ENCODE measurements around the gene HTT. TPM values are rescaled to one million over a fixed set of nuclear protein-coding genes. Genes with fewer than 3 reads are reported as not detected.

The HTT gene
- total and polyA plus RNA-seq, 2 of the 13 experiments (the other 11 are each of a cell fraction or from before 2014, with no cell fraction given) = 17.5 to 19.5 TPM

- BruUV-seq (replicated peaks) = no TSS peak
- DNase-seq (ENCODE audit: low spot score) = no peak
Measured at GRCh38 chr4:3269105-3269927, 194.8 kb downstream of the HTT start.

More at GRCh38 chr4:3269105-3269927, 194.8 kb downstream of the HTT start:
- peak; percentile 58 for ATAC-seq
- H4K20me1 ChIP-seq (ENCODE audit: insufficient read depth, low read length) = no peaks in the 10 kb centered on the region
- H3K9me3 ChIP-seq (ENCODE audit: low read length) = no peaks in the 10 kb centered on the region
- no peak overlapping the region for H3K4me2 ChIP-seq (ENCODE audit: low read depth, low read length)
- no peak overlapping the region for H3K9ac ChIP-seq (ENCODE audit: insufficient read depth, low read depth, low read length)
- in situ Hi-C loops (cut with HindIII; ENCODE audit: extremely low pct_ligation_motif_present, low pct_unique_long_range_greater_than_20kb) (no loop called here), intact Hi-C loops (cut with micrococcal nuclease; ENCODE audit: unreplicated experiment) (loop anchor here (10.0 kb wide), 1 partner anchor 65 kb away; no protein-coding TSS in a partner anchor)
- H3K4me1 ChIP-seq (ENCODE audit: insufficient read depth, low read length) = peaks cover 33% of the 10 kb centered on the region
- ChIA-PET POLR2A (interaction anchor here (0.8 kb wide), 1 partner anchor 16 kb away, joined by 3 read pairs; no protein-coding TSS in a partner anchor), CTCF (ENCODE audit: low intra/inter-chr PET ratio, low total read pairs) (no interaction called here)
- H3K27me3 ChIP-seq (ENCODE audit: control insufficient read depth in 1 of 2, insufficient read depth in 2 of 2, low read length in 2 of 2) = peaks cover 2 to 49% of the 10 kb centered on the region in 2 experiments
- no peak for FAIRE-seq
- H3K27ac ChIP-seq (ENCODE audit: extremely low read length, insufficient read depth, low read length) = no peak overlapping the region
- 56% methylated on average over 16 of the region's 25 CpGs for WGBS (ENCODE audit: low lambda C conversion rate)
- H2AFZ ChIP-seq (ENCODE audit: low read length) = no peak overlapping the region
- H3K79me2 ChIP-seq (ENCODE audit: insufficient read depth, low read length) = no peaks in the 10 kb centered on the region
- no peak overlapping the region; a peak in 1 of 6 replicates for H3K4me3 ChIP-seq (replicated peaks in 1 of 3; ENCODE audit: insufficient read depth in 1 of 3, low read depth in 2 of 3, low read length in 3 of 3)
- no peaks in the 10 kb centered on the region for H3K36me3 ChIP-seq (replicated peaks in 1 of 2; ENCODE audit: control insufficient read depth in 1 of 2, insufficient read depth in 2 of 2, low read length in 2 of 2)
- TF ChIP-seq, protein P1, sequence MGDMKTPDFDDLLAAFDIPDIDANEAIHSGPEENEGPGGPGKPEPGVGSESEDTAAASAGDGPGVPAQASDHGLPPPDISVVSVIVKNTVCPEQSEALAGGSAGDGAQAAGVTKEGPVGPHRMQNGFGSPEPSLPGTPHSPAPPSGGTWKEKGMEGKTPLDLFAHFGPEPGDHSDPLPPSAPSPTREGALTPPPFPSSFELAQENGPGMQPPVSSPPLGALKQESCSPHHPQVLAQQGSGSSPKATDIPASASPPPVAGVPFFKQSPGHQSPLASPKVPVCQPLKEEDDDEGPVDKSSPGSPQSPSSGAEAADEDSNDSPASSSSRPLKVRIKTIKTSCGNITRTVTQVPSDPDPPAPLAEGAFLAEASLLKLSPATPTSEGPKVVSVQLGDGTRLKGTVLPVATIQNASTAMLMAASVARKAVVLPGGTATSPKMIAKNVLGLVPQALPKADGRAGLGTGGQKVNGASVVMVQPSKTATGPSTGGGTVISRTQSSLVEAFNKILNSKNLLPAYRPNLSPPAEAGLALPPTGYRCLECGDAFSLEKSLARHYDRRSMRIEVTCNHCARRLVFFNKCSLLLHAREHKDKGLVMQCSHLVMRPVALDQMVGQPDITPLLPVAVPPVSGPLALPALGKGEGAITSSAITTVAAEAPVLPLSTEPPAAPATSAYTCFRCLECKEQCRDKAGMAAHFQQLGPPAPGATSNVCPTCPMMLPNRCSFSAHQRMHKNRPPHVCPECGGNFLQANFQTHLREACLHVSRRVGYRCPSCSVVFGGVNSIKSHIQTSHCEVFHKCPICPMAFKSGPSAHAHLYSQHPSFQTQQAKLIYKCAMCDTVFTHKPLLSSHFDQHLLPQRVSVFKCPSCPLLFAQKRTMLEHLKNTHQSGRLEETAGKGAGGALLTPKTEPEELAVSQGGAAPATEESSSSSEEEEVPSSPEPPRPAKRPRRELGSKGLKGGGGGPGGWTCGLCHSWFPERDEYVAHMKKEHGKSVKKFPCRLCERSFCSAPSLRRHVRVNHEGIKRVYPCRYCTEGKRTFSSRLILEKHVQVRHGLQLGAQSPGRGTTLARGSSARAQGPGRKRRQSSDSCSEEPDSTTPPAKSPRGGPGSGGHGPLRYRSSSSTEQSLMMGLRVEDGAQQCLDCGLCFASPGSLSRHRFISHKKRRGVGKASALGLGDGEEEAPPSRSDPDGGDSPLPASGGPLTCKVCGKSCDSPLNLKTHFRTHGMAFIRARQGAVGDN (CRISPR knock-in tag; IDR thresholded peaks at IDR 0.05) = peak; percentile 31; the same call in 1 of the 2 replicates
- TF ChIP-seq NPAS2 (CRISPR knock-in tag; IDR thresholded peaks at IDR 0.05; ENCODE audit: borderline replicate concordance) = no peak

All from HepG2 (cell line).